Pulmonary artery endothelial cell (primary cell): Measurements from ENCODE around the gene ARMC9. TPM values are rescaled to one million over a fixed set of nuclear protein-coding genes. Genes with fewer than 3 reads are reported as not detected.
"Not testable (repeated sequence)": the region's sequence is repeated elsewhere in the genome, so short reads cannot be mapped to it uniquely, and the experiment has no call there.

Source experiments
- DNase-seq: peaks from one replicate; pipeline ENCODE4 v3.0.0-alpha.2; 2011; ENCODE audit warnings: low read depth, low spot score
- total RNA-seq: library from RNA; depleted of rRNA; stranded (reverse); fragments of >200 nt; gene quantifications from 2 replicates; pipeline ENCODE4 v1.2.3, GENCODE V29; 2014

Gene ARMC9
- total RNA-seq, 1 donor from 2014 or later, result 21.1 TPM

GRCh38 chr2:231360881-231361371, 162.5 kb downstream of the ARMC9 start:
- DNase-seq, result no peak

DNA sequence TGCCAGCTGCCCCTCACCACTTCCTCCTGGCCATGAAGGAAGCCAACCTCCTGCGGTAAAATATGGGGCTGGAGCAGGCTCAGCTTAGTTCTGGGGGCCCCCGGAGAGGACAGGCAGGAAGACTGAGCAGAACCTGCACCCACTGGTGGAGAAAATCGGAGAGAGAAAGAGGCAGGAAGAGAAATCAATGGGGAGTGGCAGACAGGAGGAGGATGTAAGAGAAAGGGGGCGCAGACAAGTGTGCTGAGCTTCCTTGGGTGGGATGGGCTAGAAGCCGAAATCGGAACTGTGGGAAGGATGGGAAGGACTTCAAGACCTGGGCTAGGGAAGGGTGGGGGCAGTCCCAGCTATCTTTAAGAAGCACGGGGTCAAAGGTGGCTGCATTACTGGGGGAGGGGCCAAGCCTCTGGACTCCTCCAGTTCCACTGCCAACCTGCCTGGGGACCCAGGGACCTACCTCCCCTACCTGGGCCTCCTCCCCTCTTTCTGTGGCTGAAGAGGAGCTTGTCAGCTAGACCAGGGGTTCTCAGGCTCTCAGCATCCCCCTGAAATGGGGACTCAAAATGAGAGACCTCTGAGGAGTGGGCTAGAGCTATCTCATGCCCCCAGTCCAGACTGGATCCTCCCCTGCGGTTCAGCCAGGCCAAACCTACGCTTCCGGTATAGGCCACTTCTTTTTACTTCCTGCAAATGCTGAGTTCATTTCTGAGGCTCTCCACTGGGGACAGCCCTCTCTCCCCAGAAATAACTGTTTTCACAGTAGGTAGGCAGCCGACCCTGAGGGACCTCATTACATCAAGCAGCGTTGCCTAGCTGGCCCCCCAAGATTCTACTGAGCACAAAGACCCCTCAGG, 163.5 kb downstream of the ARMC9 start:
- DNase-seq, result no peak

- DNase-seq, result no peak
Measured at GRCh38 chr2:231362555-231363184, 164.2 kb downstream of the ARMC9 start.

GRCh38 chr2:231364061-231364460, 165.6 kb downstream of the ARMC9 start:
- no peak for DNase-seq

- peak; percentile 56 for DNase-seq
Measured at GRCh38 chr2:231364961-231365810, 166.8 kb downstream of the ARMC9 start.

GRCh38 chr2:231367178-231367577, 168.7 kb downstream of the ARMC9 start:
- no peak for DNase-seq

DNA sequence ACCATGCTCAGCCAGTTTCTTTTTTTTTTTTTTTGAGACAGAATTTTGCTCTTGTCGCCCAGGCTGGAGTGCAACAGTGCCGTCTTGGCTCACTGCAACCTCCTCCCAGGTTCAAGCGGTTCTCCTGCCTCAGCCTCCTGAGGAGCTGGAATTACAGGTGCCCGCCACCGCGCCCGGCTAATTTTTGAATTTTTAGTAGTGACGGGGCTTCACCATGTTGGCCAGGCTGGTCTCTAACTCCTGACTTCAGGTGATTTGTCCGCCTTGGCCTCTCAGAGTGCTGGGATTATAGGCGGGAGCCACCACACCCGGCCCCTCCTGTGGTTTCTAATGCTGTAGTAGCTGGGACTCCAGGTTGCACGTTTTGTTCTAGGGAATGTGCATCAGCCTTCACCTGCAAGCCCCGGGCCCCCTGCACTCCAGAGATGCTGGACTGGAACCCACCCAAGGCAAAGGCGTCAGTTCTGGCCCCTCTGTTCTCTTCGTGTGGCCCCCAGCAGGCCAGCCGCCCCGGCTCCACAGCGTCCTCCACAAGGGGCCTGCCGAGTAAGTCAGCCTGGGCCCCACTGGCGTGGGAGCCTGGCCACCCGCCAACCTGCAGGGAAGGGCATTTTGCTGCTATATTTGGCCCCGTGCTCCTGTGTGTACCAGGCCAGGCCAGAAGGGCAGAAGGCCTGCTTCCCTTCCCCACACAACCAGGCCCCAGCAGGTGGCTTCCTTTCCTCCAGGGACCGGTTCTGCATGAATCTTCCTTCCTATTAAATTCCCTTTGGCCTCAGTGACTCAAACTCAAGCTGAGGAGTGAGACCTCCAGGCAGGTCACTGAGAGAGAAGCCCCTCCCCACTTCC, 171.4 kb downstream of the ARMC9 start:
- no peak for DNase-seq

DNA sequence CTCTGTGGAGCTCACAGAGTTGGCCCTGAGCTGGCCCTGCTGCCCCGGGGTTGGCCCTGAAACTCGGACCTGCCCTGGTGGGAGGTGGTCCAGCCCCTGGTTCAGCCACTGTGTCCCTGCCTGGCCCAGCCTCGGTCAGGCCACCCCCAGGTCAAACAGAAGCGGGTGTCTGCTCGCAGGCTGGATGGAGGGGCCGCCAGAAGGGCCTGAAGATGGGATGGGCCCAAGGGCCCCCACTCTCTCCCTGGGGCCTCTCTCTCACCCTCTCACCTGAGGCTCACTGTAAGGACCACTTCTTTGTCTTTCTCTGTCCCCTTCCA, 172.0 kb downstream of the ARMC9 start:
- no peak for DNase-seq

DNA sequence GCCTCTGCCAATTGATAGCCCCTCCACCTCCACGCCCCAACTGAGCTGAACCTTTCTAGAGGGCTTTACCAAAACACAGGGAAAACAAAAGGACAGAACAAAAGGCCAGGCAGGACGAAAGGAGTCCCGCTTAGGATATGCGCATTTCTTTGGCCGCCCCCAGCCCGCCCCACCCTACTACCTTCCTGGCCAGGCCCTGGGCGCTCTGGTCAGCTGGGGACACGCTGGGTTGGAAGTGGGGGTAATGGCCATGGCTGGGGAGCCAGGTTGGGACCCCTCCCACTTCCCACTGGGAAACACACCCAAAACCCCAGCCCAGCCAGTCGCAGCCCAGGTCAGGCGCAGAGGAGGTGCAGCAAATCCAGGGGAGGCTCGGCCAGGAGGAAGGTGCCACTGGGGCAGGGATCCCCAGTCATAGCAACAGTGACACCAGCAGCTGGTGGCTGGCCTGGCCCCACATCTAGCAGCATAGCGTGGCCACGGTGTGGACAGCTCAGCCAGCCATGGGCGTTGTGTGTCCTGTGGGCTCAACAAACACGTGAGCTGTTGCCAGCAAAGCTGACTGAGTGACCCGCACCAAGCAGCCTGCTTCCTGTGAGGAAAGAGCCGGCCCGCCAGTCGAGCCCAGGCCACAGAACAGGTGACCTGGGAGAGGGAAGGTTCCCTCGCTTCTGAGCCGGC, 172.5 kb downstream of the ARMC9 start:
- no peak for DNase-seq

GRCh38 chr2:231371430-231372054, 173.1 kb downstream of the ARMC9 start:
- DNase-seq, result no peak

- DNase-seq, result no peak
Measured at GRCh38 chr2:231372326-231372725, 173.9 kb downstream of the ARMC9 start.

- DNase-seq, result no peak
Measured at GRCh38 chr2:231373184-231373583, 174.8 kb downstream of the ARMC9 start.

- no peak for DNase-seq
Measured at GRCh38 chr2:231373786-231374349, 175.4 kb downstream of the ARMC9 start.

DNA sequence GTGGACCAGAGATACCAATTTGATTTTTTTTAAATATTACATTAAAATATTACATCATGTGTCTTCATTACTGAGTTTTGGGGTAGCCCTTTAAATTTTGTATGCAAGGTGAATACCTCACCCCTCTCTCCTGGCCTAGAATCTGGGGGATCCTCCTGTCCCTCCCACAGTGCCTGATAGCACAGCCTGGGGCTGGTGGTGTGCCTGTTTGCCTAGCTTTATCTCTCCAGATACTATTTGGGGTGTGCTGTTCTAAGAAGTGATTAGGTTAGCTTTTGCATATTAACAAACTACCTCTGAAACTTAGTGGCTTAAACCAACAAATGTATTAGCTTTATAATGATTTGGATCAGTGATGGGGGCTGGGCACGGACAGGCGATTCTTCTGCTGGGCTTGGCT, 176.3 kb downstream of the ARMC9 start:
- DNase-seq, result no peak

DNA sequence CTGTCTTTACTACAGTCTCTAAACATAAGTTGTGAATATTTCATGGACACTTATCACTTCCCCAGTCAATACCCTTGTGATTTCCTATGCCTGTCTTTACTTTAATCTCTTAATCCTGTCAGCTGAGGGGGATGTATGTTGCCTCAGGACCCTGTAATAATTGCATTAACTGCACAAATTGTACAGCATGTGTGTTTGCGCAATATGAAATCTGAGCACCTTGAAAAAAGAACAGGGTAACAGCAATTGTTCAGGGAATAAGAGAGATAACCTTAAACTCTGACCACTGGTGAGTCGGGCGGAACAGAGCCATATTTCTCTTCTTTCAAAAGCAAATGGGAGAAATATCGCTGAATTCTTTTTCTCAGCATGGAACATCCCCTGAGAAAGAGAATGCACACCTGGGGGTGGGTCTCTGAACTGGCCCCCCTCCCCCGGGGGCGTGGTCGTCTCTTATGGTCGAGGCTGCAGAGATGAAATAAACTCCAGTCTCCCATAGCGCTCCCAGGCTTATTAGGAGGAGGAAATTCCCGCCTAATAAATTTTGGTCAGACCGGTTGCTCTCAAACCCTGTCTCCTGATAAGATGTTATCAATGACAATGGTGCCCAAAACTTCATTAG, 177.7 kb downstream of the ARMC9 start:
- not testable (repeated sequence) for DNase-seq

DNA sequence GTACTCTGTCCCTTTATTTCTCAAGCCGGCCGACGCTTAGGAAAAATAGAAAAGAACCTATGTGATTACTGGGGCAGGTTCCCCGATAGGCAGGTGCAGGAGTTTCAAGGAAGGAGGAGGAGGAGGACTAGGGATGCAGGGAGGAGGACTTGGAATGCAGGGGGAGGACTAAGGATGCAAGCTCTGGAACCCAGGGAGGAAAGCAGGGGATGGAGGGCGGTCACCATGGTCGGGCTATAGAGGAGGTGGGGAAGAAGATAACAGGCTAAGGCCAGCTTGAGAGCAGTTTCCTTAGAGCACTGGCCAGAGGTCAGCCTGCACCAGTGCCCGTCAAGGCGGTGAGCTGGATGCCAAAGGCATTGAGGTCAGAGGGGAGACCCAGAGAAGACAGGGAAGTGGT, 178.4 kb downstream of the ARMC9 start:
- DNase-seq, result no peak

- DNase-seq, result no peak
Measured at GRCh38 chr2:231378026-231378722, 179.7 kb downstream of the ARMC9 start.
